ENCODE measurements around the gene GREB1.

GRCh38 chr2:11616097-11616687 lies 82.3 kb downstream of the GREB1 start:
- TF ChIP-seq REST (tag by site-specific recombination; IDR thresholded peaks at IDR 0.05) (peak; percentile 95), ZNF394 (tag by site-specific recombination; IDR thresholded peaks at IDR 0.05; ENCODE audit: borderline replicate concordance) (no peak), CTCF (tag by site-specific recombination; IDR thresholded peaks at IDR 0.05) (no peak), ZNF184 (tag by site-specific recombination; IDR thresholded peaks at IDR 0.05) (no peak), ZNF449 (tag by site-specific recombination; IDR thresholded peaks at IDR 0.05) (no peak), ZNF830 (tag by site-specific recombination; IDR thresholded peaks at IDR 0.05; ENCODE audit: low read depth) (no peak), GLIS1 (tag by site-specific recombination; IDR thresholded peaks at IDR 0.05) (no peak), ATF2 (tag by site-specific recombination; IDR thresholded peaks at IDR 0.05; ENCODE audit: low read depth) (no peak), ZNF658 (tag by site-specific recombination; IDR thresholded peaks at IDR 0.05) (no peak), ZBTB7A (tag by site-specific recombination; IDR thresholded peaks at IDR 0.05; ENCODE audit: low read depth) (no peak), TRIM28 (IDR thresholded peaks at IDR 0.05; ENCODE audit: borderline replicate concordance, low read length) (no peak), ZNF174 (tag by site-specific recombination; IDR thresholded peaks at IDR 0.05) (no peak)
